ENCODE results near the gene RAB41.

The RAB41 gene

DNA sequence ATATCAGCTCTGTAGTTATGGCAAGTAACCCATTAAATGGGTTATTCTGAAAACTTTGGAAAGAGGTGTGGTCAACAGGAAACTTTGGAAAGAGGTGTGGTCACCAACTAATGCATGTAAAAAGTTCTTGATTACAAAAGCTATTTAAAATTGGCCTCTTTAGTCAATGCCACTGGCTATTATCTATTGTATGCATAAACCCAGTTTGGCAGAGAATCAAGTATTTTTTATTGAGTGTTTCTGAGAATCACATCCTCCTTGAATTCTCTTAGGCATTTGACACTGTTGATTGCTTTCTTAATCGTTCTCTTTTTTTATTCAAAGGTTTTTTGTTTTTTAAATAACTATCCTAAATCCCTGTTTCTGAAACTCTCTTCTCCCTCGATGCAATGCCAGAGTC lies 29.5 kb upstream of the RAB41 start:
- in situ Hi-C loops (cut with MboI; ENCODE audit: low pct_unique_long_range_greater_than_20kb, low sequenced_read_pairs, unreplicated experiment): no loop called here

DNA sequence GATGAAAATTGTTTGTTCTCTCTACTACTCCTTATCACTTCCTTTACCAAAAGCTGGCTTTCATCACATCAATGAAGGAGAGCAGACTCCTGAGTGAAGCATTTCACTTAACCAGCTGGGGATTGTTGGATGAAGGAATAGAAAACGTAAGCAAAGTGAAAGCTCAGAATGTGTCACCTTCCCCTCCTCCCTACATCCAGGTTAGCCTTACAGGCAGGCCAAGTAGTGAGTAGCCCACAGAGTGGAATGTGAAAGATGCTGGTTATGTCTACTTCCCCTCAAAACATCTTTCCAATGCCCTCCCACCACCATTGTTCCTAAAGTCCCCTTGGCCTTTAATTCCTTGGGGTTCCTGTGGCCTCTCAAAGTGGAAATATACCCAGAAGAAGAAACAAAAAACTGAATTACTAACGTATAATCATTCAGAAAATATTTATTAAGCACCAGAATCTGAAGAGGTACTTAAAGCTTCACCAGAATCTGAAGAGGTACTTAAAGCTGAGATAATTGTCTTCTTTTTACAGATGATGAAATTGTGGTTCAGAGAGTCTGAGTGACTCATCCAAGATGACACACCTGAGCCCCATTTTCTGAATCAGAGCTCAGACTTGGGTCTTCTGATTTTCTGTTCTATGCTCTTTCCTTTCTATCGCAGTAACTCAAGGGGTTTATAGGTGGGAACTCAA lies 28.5 kb upstream of the RAB41 start:
- no peak for TF ChIP-seq CTCF (IDR thresholded peaks at IDR 0.05; ENCODE audit: extremely low read depth, insufficient read depth, missing control alignments)
- in situ Hi-C loops (cut with MboI; ENCODE audit: low pct_unique_long_range_greater_than_20kb, low sequenced_read_pairs, unreplicated experiment): no loop called here
- no peak for DNase-seq (ENCODE audit: low spot score)

More for the DNA sequence above, 29.5 kb upstream of the RAB41 start:
- TF ChIP-seq CTCF (IDR thresholded peaks at IDR 0.05; ENCODE audit: extremely low read depth, insufficient read depth, missing control alignments): no peak
- DNase-seq (ENCODE audit: low spot score): no peak

GRCh38 chrX:70254063-70254400 lies 27.9 kb upstream of the RAB41 start:
- DNase-seq (ENCODE audit: low spot score): no peak
- no peak for TF ChIP-seq CTCF (IDR thresholded peaks at IDR 0.05; ENCODE audit: extremely low read depth, insufficient read depth, missing control alignments)
- in situ Hi-C loops (cut with MboI; ENCODE audit: low pct_unique_long_range_greater_than_20kb, low sequenced_read_pairs, unreplicated experiment): no loop called here

DNA sequence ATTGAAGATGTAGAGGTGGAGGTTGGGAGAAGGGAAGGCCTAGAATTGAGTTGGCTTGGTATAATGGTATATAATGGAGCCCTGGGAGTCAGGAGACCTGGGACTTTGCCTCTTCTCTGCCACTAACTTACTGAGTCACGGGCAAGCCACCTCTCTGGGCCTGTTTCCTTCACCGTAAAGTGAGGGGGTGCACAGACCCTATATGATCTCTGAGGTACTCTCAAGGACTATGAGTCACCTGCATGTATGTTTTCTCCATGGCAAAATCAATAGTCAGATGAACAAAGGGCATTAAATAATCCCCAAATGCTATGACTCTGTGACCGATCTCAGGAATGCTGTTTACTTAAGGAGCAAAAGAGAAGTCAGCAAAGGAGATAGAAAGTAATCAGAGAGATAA lies 27.1 kb upstream of the RAB41 start:
- in situ Hi-C loops (cut with MboI; ENCODE audit: low pct_unique_long_range_greater_than_20kb, low sequenced_read_pairs, unreplicated experiment): no loop called here
- no peak for TF ChIP-seq CTCF (IDR thresholded peaks at IDR 0.05; ENCODE audit: extremely low read depth, insufficient read depth, missing control alignments)
- DNase-seq (ENCODE audit: low spot score): no peak

GRCh38 chrX:70255452-70255851 lies 26.5 kb upstream of the RAB41 start:
- DNase-seq (ENCODE audit: low spot score): no peak
- TF ChIP-seq CTCF (IDR thresholded peaks at IDR 0.05; ENCODE audit: extremely low read depth, insufficient read depth, missing control alignments): no peak
- in situ Hi-C loops (cut with MboI; ENCODE audit: low pct_unique_long_range_greater_than_20kb, low sequenced_read_pairs, unreplicated experiment): no loop called here

DNA sequence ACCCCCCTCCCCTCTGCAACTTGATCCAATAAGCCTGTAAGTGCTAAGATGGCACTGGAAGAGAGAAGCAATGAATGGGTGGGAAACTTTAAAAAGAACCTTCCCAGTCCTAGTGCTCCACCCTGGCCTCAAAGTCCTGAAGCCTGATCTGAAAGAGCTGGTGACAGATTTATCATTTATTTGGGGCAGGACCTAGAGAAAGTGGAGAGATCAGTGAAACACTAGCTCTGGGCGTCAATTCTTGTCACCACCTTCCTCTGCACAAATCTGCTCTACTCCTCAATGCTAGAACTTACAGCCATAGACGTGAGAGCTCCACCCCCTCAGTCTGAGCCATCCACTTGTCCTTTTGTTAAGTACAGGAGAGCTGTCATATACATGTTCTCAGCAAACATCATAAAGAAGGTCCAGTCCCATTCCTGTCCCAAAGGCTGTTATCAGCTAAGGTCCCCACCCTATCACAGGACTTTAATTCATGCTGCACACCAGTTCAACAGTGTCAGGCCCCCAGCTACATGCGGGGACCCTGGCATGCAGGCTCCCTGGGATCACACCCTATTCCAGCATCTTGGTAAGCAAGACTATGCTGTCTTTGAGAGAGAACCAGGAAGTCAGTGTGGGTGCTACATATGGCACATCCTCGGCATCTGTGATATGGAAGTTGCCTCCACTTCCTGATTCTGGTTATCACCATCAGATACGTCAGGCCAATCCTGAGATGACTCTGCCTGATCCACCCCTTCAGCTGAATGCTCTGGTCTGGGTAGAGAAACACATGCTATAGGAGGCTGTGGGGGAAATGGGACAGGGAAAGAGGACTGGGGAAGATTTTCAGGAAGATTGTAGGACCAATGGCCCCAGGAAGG lies 24.3 kb upstream of the RAB41 start:
- no peak for TF ChIP-seq CTCF (IDR thresholded peaks at IDR 0.05; ENCODE audit: extremely low read depth, insufficient read depth, missing control alignments)
- in situ Hi-C loops (cut with MboI; ENCODE audit: low pct_unique_long_range_greater_than_20kb, low sequenced_read_pairs, unreplicated experiment): no loop called here
- no peak for DNase-seq (ENCODE audit: low spot score)

Measured in GM13977 (cell line).